PFSK-1 (cell line): ENCODE results near the gene MYO1E.

Experiments
- FOXP2 ChIP-seq: optimal IDR thresholded peaks from 2 replicates; pipeline ENCODE3; 2011; ENCODE audit warnings: borderline replicate concordance, control low read depth, inconsistent platforms; ENCODE audit not compliant: insufficient read depth; ENCODE audit errors: extremely low read length, extremely low read depth
- POLR2AphosphoS5 ChIP-seq: IDR thresholded peaks from 2 replicates; pipeline ENCODE4 v1.6.1; 2012; ENCODE audit warnings: low read depth, mild to moderate bottlenecking, control low read depth, low read length, moderate library complexity
- REST ChIP-seq, 2 experiments: IDR thresholded peaks; 2 replicates each; pipeline versions ENCODE4 v1.6.1 to v1.8.0; 2011 to 2012; ENCODE audit warnings: low read depth in 2 of 2, low read length in 2 of 2, control low read depth in 1 of 2, inconsistent platforms in 1 of 2, mild to moderate bottlenecking in 1 of 2, moderate library complexity in 1 of 2; ENCODE audit not compliant: insufficient read depth in 1 of 2
- SIN3A ChIP-seq: IDR thresholded peaks from 2 replicates; pipeline ENCODE4 v1.6.1; 2012; ENCODE audit warnings: mild to moderate bottlenecking, low read length, moderate library complexity, borderline replicate concordance; ENCODE audit not compliant: insufficient read depth
- TAF1 ChIP-seq: IDR thresholded peaks from 2 replicates; pipeline ENCODE4 v1.6.1; 2012; ENCODE audit warnings: low read length, control low read depth, borderline replicate concordance; ENCODE audit not compliant: insufficient read depth

GRCh38 chr15:59120937-59121336 is 251.7 kb downstream of the MYO1E start:
- TF ChIP-seq POLR2AphosphoS5 (no peak), SIN3A (no peak), TAF1 (no peak), REST (IDR thresholded peaks at IDR 0.05; ENCODE audit: insufficient read depth in 1 of 2, low read depth in 2 of 2, low read length in 2 of 2) (no peak), FOXP2 (no peak)
